Measurements from ENCODE around the gene HSD11B2. TPM values are rescaled to one million over a fixed set of nuclear protein-coding genes. Genes with fewer than 3 reads are reported as not detected.

Gene HSD11B2
- total RNA-seq, 2 experiments from 2014 or later: 1.3 to 1.9 TPM

DNA sequence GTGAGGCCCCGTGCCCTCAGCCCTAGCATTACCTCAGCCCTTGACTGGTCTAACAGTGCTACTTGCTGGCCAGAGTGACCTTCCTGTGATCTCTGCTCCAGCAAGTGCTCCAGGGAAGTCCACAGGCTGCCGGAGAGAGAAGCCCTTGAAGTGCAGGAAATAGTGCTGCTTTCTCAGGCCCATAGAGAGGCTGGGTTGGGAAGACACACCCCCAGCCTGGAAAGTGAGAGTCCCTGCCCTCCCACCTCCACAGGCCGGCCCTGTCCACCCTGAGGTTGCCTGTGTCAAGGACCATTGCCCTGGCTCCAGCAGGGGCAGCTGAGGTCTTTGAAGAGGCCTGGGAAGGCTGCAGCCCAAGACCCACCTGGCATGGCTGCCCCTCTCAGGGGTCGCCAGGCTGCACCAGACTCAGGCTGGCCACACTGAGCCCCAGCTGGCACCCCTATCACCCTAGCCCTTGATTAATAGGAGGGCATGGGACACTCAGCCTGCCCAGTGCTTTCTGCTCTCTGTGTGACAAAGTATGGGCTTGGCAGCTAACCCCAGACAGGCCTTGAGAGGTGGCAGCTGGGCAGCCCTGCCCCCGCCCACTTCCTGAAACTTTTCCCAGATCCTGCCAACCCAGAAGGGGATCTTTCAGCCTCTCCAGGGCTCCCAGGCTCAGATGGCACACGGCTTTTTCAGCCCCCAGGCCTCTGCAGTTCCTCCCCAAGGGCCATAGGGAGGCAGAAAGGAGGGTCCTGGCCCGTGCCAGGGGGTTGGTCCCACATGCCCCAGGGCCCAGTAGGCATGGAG lies 28.3 kb downstream of the HSD11B2 start:
- POLR2A ChIA-PET: no interaction called here

GRCh38 chr16:67459861-67460150 lies 28.9 kb downstream of the HSD11B2 start:
- POLR2A ChIA-PET: no interaction called here
- CTCF ChIA-PET: no interaction called here

More for the DNA sequence above, 28.3 kb downstream of the HSD11B2 start:
- CTCF ChIA-PET: interaction anchor here (2.8 kb wide), 1 partner anchor 12 kb away, joined by 8 read pairs; no protein-coding TSS in a partner anchor

- POLR2A ChIA-PET: no interaction called here
- CTCF ChIA-PET: no interaction called here
Measured at GRCh38 chr16:67460168-67460567, 29.2 kb downstream of the HSD11B2 start.

DNA sequence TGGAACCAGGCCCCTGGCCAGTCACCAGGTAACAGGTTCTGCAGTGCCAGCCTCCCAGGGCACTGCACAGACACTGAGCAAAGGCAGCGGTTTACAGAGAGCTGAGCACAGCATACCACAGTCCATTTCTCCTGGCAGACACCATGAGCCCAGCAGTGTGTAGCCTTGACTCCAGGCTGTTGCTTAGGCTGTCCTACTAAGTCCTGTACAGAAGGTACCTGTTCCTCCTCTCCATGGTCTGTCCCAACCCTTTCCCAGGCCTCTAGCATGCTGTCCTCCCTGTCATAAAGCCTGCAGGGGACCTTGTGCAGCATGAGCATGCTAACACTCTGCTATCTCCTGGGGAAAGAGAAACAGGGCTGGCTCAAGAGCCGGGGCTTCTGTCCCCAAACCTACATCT lies 30.0 kb downstream of the HSD11B2 start:
- CTCF ChIA-PET: interaction anchor here (0.7 to 1.3 kb wide), 2 partner anchors 33 to 193 kb away, joined by 3 to 5 read pairs; no protein-coding TSS in a partner anchor
- POLR2A ChIA-PET: no interaction called here

- ChIA-PET CTCF (interaction anchor here (0.7 to 1.3 kb wide), 4 partner anchors 13 to 194 kb away, joined by 3 to 5 read pairs (median 3); partner anchors contain the start of gene ZDHHC1), POLR2A (no interaction called here)
Measured at GRCh38 chr16:67461600-67462278, 30.8 kb downstream of the HSD11B2 start.

GRCh38 chr16:67462279-67462655 lies 31.3 kb downstream of the HSD11B2 start:
- CTCF ChIA-PET: interaction anchor here (0.8 to 1.3 kb wide), 3 partner anchors 12 to 46 kb away, joined by 3 to 5 read pairs (median 3); partner anchors contain the start of gene ZDHHC1

DNA sequence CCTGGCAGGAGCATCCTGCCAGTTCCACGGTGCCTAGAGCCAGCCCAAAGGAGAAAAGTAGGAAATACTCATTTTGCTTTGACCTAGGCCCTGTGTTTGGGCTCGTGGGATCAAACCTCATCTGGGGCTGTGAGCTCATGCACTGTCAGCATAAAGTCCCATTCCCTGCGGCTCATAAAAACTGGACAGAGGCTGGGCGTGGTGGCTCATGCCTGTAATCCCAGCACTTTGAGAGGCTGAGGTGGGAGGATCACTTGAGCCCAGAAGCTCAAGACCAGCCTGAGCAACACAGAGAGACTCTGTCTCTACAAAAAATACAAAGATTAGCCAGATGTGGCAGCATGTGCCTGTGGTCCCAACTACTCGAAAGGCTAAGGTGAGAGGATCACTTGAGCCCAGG lies 32.1 kb downstream of the HSD11B2 start:
- CTCF ChIA-PET: interaction anchor here (1.4 to 2.2 kb wide), 2 partner anchors 16 to 35 kb away, joined by 4 to 8 read pairs; no protein-coding TSS in a partner anchor
- POLR2A ChIA-PET: no interaction called here

More at GRCh38 chr16:67462279-67462655, 31.3 kb downstream of the HSD11B2 start:
- POLR2A ChIA-PET: no interaction called here

DNA sequence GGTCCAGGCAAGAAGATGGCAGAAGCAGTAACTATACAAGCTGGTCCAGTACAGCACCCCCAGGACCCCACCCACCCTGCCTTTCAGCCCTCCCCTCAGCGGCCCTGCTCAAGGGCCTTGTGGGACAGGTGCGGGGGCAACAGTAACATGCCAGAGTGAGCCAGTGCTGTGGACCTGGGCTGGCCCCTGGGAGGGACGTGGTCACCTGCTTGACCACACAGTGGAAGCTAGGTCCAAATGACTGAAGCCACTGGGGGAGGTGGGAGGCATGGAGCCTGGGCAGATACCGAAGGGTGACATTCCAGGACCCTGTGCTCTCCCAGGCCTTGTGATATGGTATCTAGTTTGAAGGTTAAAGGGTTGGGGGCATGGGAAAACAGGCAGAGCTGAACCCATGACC lies 32.8 kb downstream of the HSD11B2 start:
- CTCF ChIA-PET: interaction anchor here (0.7 to 2.2 kb wide), 4 partner anchors 16 to 36 kb away, joined by 3 to 8 read pairs (median 4); partner anchors contain the start of gene ATP6V0D1
- POLR2A ChIA-PET: interaction anchor here (0.6 kb wide), 1 partner anchor 8 kb away, joined by 3 read pairs; no protein-coding TSS in a partner anchor

GRCh38 chr16:67464565-67464964 lies 33.6 kb downstream of the HSD11B2 start:
- CTCF ChIA-PET: interaction anchor here (0.7 to 2.2 kb wide), 5 partner anchors 17 to 57 kb away, joined by 3 to 8 read pairs (median 4); partner anchors contain the start of gene ATP6V0D1
- POLR2A ChIA-PET: no interaction called here

- ChIA-PET CTCF (interaction anchor here (1.3 to 2.1 kb wide), 5 partner anchors 17 to 67 kb away, joined by 4 to 17 read pairs (median 4); no protein-coding TSS in a partner anchor), POLR2A (no interaction called here)
Measured at GRCh38 chr16:67466581-67466980, 35.7 kb downstream of the HSD11B2 start.

- CTCF ChIA-PET: interaction anchor here (1.0 to 2.6 kb wide), 4 partner anchors 9 to 41 kb away, joined by 3 to 9 read pairs (median 6); partner anchors contain the start of gene ATP6V0D1
- POLR2A ChIA-PET: no interaction called here
Measured at GRCh38 chr16:67468731-67469130, 37.8 kb downstream of the HSD11B2 start.

GRCh38 chr16:67470359-67470758 lies 39.4 kb downstream of the HSD11B2 start:
- POLR2A ChIA-PET: no interaction called here
- CTCF ChIA-PET: interaction anchor here (0.7 kb wide), 2 partner anchors 9 to 222 kb away, joined by 3 read pairs; partner anchors contain the start of gene SLC9A5

GRCh38 chr16:67471758-67472384 lies 41.0 kb downstream of the HSD11B2 start:
- CTCF ChIA-PET: no interaction called here
- POLR2A ChIA-PET: interaction anchor here (0.7 kb wide), 1 partner anchor 8 kb away, joined by 3 read pairs; no protein-coding TSS in a partner anchor

- POLR2A ChIA-PET: no interaction called here
- CTCF ChIA-PET: interaction anchor here (0.6 to 1.4 kb wide), 7 partner anchors 9 to 216 kb away, joined by 3 to 5 read pairs (median 3); no protein-coding TSS in a partner anchor
Measured at GRCh38 chr16:67474551-67475455, 43.9 kb downstream of the HSD11B2 start.

GRCh38 chr16:67477960-67478554 lies 47.1 kb downstream of the HSD11B2 start:
- ChIA-PET POLR2A (no interaction called here), CTCF (interaction anchor here (0.6 to 1.0 kb wide), 3 partner anchors 10 to 207 kb away, joined by 3 to 4 read pairs (median 4); no protein-coding TSS in a partner anchor)

DNA sequence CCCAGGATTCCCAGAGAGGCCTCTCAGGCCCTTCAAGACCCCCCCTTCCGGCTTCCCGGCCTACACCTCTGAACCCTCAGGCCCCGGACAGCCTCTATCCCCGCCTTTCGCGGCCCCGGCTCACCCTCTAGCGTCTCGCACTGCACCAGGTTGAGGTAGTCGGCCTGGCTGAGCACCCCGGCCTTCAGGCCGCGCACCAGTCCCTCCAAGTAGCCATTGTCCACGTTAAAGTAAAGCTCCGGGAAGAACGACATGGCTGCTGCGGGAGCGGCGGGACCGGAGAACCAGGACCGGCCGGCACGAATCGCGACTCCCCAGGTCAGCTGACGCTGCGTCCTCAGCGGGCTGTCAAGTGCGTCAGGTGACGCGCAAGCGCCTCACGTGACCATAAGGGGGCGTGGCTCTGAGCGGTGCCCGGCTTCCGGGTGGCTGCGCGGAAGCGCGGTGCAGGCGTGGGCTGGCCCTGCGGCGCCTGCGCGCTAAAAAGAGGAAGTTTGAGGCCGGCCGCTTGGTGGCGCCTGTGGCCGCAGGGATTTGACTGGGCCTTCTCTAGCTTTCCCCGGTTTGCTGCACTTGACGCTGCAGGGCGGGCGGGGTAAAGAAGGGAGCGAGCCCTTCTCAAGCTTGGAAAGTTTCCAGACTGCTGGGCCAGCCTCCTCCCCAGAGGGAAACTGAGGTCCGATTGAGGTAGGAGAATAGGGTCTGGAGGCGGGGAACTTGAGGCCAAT lies 50.1 kb downstream of the HSD11B2 start, which contains the start of gene ATP6V0D1:
Gene ATP6V0D1, minus strand, starts transcription at position 325 of the 728 bp plus-strand sequence. Its CDS starts 71 bp downstream, at position 254.
- ChIA-PET CTCF (interaction anchor here (0.5 to 2.6 kb wide), 23 partner anchors 12 to 531 kb away, joined by 3 to 20 read pairs (median 5); partner anchors contain the start of genes C16orf86, ENKD1 and RIPOR1), POLR2A (interaction anchor here (0.6 to 1.1 kb wide), 6 partner anchors 30 to 653 kb away, joined by 3 to 5 read pairs (median 3); partner anchors contain the start of genes GFOD2 and PSMB10)

All from activated CD8-positive, alpha-beta memory T cell treated with anti-CD3 and anti-CD28 coated beads for 36 hours (primary cell).